GM23338 (cell line): ENCODE data around the gene RIOK2. TPM values are rescaled to one million over a fixed set of nuclear protein-coding genes. Genes with fewer than 3 reads are reported as not detected.
A peak's percentile ranks its signal among the peaks of the same experiment; 100 is the strongest.
"Not testable (repeated sequence)": the region's sequence is repeated elsewhere in the genome, so short reads cannot be mapped to it uniquely, and the experiment has no call there.

Source experiments
- ATAC-seq: fragments of 200-7000 bp; cut with Tn5 transposase; 3 replicates; pipeline ENCODE4 v1.9.1; 2020
- DNase-seq: peaks from one replicate; pipeline ENCODE4 v3.0.0-alpha.2; 2015; ENCODE audit warnings: low spot score
- H2AFZ ChIP-seq: fragments of 200-600 bp; sonication (generic); 2 replicates; pipeline ENCODE4 v1.8.0; 2016; ENCODE audit warnings: antibody characterized with exemption, mild to moderate bottlenecking, moderate library complexity
- H3F3A ChIP-seq: fragments of 200-600 bp; sonication (generic); replicated peaks from 2 replicates; pipeline ENCODE4 v1.8.0; 2017; ENCODE audit warnings: antibody characterized with exemption, mixed run types, low read depth
- H3K27ac ChIP-seq: fragments of 200-600 bp; sonication (generic); 2 replicates; pipeline ENCODE4 v1.6.1; 2016; ENCODE audit warnings: low read depth
- H3K27me3 ChIP-seq: fragments of 200-600 bp; sonication (generic); 2 replicates; pipeline ENCODE4 v1.8.0; 2016; ENCODE audit warnings: mild to moderate bottlenecking, mixed run types, moderate library complexity; ENCODE audit not compliant: insufficient read depth
- H3K36me3 ChIP-seq: fragments of 200-600 bp; sonication (generic); 2 replicates; pipeline ENCODE4 v1.8.0; 2016; ENCODE audit warnings: mild to moderate bottlenecking; ENCODE audit not compliant: insufficient read depth
- H3K4me1 ChIP-seq: fragments of 200-600 bp; sonication (generic); 2 replicates; pipeline ENCODE4 v1.8.0; 2016; ENCODE audit warnings: mild to moderate bottlenecking, moderate library complexity; ENCODE audit not compliant: insufficient read depth
- H3K4me2 ChIP-seq: fragments of 200-600 bp; sonication (generic); 2 replicates; pipeline ENCODE4 v1.7.1; 2017; ENCODE audit warnings: mixed run types
- H3K4me3 ChIP-seq: fragments of 200-600 bp; sonication (generic); 2 replicates; pipeline ENCODE4 v1.6.1; 2016; ENCODE audit warnings: mixed run types
- H3K79me2 ChIP-seq: fragments of 200-600 bp; sonication (generic); replicated peaks from 2 replicates; pipeline ENCODE4 v1.8.0; 2017; ENCODE audit warnings: mild to moderate bottlenecking; ENCODE audit not compliant: insufficient read depth
- H3K9me2 ChIP-seq: fragments of 200-600 bp; sonication (generic); 2 replicates; pipeline ENCODE4 v1.8.0; 2017; ENCODE audit not compliant: insufficient read depth
- H4K20me1 ChIP-seq: fragments of 200-600 bp; sonication (generic); replicated peaks from 2 replicates; pipeline ENCODE4 v1.8.0; 2017; ENCODE audit warnings: mild to moderate bottlenecking; ENCODE audit not compliant: insufficient read depth
- H3K27ac Mint-ChIP-seq: 2 replicates; pipeline ENCODE4 v1.8.0; 2020; ENCODE audit warnings: inconsistent platforms, mild to moderate bottlenecking, moderate library complexity, mixed read lengths
- H3K27me3 Mint-ChIP-seq: 3 replicates; pipeline ENCODE4 v1.8.0; 2022; ENCODE audit warnings: low read depth, mild to moderate bottlenecking, moderate library complexity, mixed read lengths, inconsistent platforms; ENCODE audit not compliant: insufficient read depth, poor library complexity
- H3K36me3 Mint-ChIP-seq: 3 replicates; pipeline ENCODE4 v1.8.0; 2021; ENCODE audit warnings: low read depth, mild to moderate bottlenecking, inconsistent platforms, moderate library complexity, mixed read lengths
- H3K4me1 Mint-ChIP-seq: 3 replicates; pipeline ENCODE4 v1.8.0; 2020; ENCODE audit warnings: mild to moderate bottlenecking, inconsistent platforms, mixed read lengths
- H3K4me3 Mint-ChIP-seq: 3 replicates; pipeline ENCODE4 v1.8.0; 2021; ENCODE audit warnings: moderate library complexity, mild to moderate bottlenecking, inconsistent platforms, mixed read lengths
- H3K9me3 Mint-ChIP-seq: 3 replicates; pipeline ENCODE4 v1.8.0; 2020; ENCODE audit warnings: moderate library complexity, mild to moderate bottlenecking, inconsistent platforms, mixed read lengths
- NANOG ChIP-seq: IDR thresholded peaks from 2 replicates; pipeline ENCODE4 v1.6.1; 2016; ENCODE audit warnings: antibody characterized with exemption, borderline replicate concordance
- POLR2AphosphoS5 ChIP-seq: IDR thresholded peaks from 2 replicates; pipeline ENCODE4 v1.6.1; 2016; ENCODE audit warnings: antibody characterized with exemption, low read depth
- STAT1 ChIP-seq: IDR thresholded peaks from one replicate; pipeline ENCODE4 v1.6.1; 2016; ENCODE audit warnings: antibody characterized with exemption; ENCODE audit not compliant: unreplicated experiment
- ZNF114 ChIP-seq: fragments of 250-450 bp; sonication (Bioruptor Pico); IDR thresholded peaks from 2 replicates; pipeline ENCODE4 v1.5.0; 2020; ENCODE audit warnings: mild to moderate bottlenecking, moderate library complexity
- polyA plus RNA-seq: library from polyadenylated mRNA; unstranded; fragments of >200 nt; fragmentation: Nextera tagmentation; extraction: Ambion mirVana; gene quantifications from 2 replicates; pipeline ENCODE4 v1.2.1, GENCODE V29; 2016
- total RNA-seq: library from RNA; depleted of rRNA; stranded (reverse); fragments of >200 nt; shearing (Covaris generic); gene quantifications from 2 replicates; pipeline ENCODE4 v1.2.3, GENCODE V29; 2014
- TF ChIP-seq, protein P1 (sequence below): fragments of 250-450 bp; sonication (Bioruptor Pico); IDR thresholded peaks from 2 replicates; pipeline ENCODE4 v1.5.0; 2020; ENCODE audit warnings: mild to moderate bottlenecking, moderate library complexity
- TF ChIP-seq, protein P2 (sequence below), 2 experiments: fragments of 200-600 bp in 1 of 2; sonication (generic) in 1 of 2; conservative IDR thresholded peaks; 2 replicates each; pipeline versions ENCODE4 v1.5.1 to v1.6.1; 2016 to 2017; ENCODE audit warnings: antibody characterized with exemption in 2 of 2, low read depth in 2 of 2, mild to moderate bottlenecking in 2 of 2, moderate library complexity in 1 of 2

Gene RIOK2
- total and polyA plus RNA-seq, 2 experiments from 2014 or later: 22.9 to 47.6 TPM

DNA sequence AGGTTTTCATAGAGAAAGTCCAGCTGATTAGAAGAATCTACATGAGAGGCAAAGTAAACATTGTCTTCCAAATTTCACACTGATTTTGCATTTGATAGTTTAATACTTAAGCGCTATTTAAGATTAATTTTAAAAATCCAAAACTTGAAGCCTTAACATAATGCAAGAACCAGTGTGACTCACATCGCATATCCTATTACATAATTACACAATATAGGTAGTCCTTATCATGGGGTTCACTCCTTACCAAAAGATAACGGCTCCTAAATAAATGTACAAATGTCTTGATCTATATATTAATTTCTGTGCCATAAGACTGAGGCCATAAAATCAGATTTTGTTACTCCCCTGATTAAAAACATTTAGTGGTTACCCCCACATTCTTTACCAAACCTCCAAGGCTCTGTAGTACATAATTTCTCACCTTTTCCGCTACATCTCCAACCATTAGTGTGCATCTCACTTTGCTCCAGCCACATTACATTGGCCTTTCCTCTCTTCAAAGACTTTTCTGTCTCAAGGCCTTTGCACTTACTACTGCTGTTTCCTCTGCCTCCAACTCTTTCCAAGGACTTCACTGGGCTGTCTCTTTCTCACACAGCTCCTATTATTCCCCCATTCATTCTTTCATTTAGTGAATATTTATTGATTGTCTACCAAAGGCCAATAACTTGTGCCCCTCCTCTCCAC is 1.0 kb downstream of the RIOK2 start:
- peaks cover 37% of the 10 kb centered on the region for H3K79me2 ChIP-seq
- peaks cover 44% of the 10 kb centered on the region for H3K36me3 Mint-ChIP-seq
- H3K9me2 ChIP-seq: peaks cover 5% of the 10 kb centered on the region; the same call in 1 of the 2 replicates
- no peak overlapping the region for H3K27ac ChIP-seq
- peak overlapping the region; percentile 97 for H3K4me3 Mint-ChIP-seq
- peaks cover 8% of the 10 kb centered on the region; the same call in 2 of the 3 replicates for H3K9me3 Mint-ChIP-seq
- no peak overlapping the region for H2AFZ ChIP-seq
- peaks cover 20% of the 10 kb centered on the region for H3K36me3 ChIP-seq
- TF ChIP-seq, protein P1, sequence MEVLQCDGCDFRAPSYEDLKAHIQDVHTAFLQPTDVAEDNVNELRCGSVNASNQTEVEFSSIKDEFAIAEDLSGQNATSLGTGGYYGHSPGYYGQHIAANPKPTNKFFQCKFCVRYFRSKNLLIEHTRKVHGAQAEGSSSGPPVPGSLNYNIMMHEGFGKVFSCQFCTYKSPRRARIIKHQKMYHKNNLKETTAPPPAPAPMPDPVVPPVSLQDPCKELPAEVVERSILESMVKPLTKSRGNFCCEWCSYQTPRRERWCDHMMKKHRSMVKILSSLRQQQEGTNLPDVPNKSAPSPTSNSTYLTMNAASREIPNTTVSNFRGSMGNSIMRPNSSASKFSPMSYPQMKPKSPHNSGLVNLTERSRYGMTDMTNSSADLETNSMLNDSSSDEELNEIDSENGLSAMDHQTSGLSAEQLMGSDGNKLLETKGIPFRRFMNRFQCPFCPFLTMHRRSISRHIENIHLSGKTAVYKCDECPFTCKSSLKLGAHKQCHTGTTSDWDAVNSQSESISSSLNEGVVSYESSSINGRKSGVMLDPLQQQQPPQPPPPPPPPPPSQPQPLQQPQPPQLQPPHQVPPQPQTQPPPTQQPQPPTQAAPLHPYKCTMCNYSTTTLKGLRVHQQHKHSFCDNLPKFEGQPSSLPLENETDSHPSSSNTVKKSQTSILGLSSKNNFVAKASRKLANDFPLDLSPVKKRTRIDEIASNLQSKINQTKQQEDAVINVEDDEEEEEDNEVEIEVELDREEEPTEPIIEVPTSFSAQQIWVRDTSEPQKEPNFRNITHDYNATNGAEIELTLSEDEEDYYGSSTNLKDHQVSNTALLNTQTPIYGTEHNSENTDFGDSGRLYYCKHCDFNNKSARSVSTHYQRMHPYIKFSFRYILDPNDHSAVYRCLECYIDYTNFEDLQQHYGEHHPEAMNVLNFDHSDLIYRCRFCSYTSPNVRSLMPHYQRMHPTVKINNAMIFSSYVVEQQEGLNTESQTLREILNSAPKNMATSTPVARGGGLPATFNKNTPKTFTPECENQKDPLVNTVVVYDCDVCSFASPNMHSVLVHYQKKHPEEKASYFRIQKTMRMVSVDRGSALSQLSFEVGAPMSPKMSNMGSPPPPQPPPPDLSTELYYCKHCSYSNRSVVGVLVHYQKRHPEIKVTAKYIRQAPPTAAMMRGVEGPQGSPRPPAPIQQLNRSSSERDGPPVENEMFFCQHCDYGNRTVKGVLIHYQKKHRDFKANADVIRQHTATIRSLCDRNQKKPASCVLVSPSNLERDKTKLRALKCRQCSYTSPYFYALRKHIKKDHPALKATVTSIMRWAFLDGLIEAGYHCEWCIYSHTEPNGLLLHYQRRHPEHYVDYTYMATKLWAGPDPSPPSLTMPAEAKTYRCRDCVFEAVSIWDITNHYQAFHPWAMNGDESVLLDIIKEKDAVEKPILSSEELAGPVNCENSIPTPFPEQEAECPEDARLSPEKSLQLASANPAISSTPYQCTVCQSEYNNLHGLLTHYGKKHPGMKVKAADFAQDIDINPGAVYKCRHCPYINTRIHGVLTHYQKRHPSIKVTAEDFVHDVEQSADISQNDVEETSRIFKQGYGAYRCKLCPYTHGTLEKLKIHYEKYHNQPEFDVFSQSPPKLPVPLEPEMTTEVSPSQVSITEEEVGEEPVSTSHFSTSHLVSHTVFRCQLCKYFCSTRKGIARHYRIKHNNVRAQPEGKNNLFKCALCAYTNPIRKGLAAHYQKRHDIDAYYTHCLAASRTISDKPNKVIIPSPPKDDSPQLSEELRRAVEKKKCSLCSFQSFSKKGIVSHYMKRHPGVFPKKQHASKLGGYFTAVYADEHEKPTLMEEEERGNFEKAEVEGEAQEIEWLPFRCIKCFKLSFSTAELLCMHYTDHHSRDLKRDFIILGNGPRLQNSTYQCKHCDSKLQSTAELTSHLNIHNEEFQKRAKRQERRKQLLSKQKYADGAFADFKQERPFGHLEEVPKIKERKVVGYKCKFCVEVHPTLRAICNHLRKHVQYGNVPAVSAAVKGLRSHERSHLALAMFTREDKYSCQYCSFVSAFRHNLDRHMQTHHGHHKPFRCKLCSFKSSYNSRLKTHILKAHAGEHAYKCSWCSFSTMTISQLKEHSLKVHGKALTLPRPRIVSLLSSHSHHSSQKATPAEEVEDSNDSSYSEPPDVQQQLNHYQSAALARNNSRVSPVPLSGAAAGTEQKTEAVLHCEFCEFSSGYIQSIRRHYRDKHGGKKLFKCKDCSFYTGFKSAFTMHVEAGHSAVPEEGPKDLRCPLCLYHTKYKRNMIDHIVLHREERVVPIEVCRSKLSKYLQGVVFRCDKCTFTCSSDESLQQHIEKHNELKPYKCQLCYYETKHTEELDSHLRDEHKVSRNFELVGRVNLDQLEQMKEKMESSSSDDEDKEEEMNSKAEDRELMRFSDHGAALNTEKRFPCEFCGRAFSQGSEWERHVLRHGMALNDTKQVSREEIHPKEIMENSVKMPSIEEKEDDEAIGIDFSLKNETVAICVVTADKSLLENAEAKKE (CRISPR knock-in tag): no peak
- TF ChIP-seq NANOG (no peak), STAT1 (no peak), POLR2AphosphoS5 (no peak), ZNF114 (CRISPR knock-in tag) (no peak)
- TF ChIP-seq, protein P2, sequence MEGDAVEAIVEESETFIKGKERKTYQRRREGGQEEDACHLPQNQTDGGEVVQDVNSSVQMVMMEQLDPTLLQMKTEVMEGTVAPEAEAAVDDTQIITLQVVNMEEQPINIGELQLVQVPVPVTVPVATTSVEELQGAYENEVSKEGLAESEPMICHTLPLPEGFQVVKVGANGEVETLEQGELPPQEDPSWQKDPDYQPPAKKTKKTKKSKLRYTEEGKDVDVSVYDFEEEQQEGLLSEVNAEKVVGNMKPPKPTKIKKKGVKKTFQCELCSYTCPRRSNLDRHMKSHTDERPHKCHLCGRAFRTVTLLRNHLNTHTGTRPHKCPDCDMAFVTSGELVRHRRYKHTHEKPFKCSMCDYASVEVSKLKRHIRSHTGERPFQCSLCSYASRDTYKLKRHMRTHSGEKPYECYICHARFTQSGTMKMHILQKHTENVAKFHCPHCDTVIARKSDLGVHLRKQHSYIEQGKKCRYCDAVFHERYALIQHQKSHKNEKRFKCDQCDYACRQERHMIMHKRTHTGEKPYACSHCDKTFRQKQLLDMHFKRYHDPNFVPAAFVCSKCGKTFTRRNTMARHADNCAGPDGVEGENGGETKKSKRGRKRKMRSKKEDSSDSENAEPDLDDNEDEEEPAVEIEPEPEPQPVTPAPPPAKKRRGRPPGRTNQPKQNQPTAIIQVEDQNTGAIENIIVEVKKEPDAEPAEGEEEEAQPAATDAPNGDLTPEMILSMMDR (conservative IDR thresholded peaks at IDR 0.05; ENCODE audit: low read depth in 2 of 2): no peak
- H3K4me1 ChIP-seq: peaks cover 4% of the 10 kb centered on the region; the same call in 1 of the 2 replicates
- H3K4me1 Mint-ChIP-seq: peaks cover 11% of the 10 kb centered on the region
- no peak for DNase-seq
- H3K27me3 Mint-ChIP-seq: peaks cover 11% of the 10 kb centered on the region
- H3K27me3 ChIP-seq: peaks cover 9% of the 10 kb centered on the region
- no peaks in the 10 kb centered on the region for H3F3A ChIP-seq
- peak overlapping the region; percentile 89 for H3K4me2 ChIP-seq
- H3K27ac Mint-ChIP-seq: peak overlapping the region; percentile 100
- no peaks in the 10 kb centered on the region for H4K20me1 ChIP-seq
- ATAC-seq: no peak
- H3K4me3 ChIP-seq: peak overlapping the region; percentile 68

DNA sequence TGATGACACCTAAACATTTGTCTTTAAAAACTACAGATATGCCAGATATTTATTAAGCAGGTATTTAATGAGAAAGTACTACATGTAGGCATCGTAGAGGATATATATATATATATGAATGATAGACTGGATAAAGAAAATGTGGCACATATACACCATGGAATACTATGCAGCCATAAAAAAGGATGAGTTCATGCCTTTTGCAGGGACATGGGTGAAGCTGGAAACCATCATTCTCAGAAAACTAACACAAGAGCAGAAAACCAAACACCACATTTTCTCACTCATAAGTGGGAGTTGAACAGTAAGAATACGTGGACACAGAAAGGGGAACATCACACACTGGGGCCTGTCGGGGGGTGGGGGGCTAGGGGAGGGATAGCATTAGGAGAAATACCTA is 3.6 kb downstream of the RIOK2 start:
- not testable (repeated sequence) for H3K27me3 Mint-ChIP-seq, H3K27me3 ChIP-seq, H3K4me2 ChIP-seq, H3K27ac Mint-ChIP-seq, H3K4me3 Mint-ChIP-seq, H3K4me1 ChIP-seq, H3K9me2 ChIP-seq, H2AFZ ChIP-seq, ATAC-seq, H3F3A ChIP-seq, H3K27ac ChIP-seq, H3K4me3 ChIP-seq, DNase-seq, H4K20me1 ChIP-seq, H3K9me3 Mint-ChIP-seq
- Histone ChIP-seq H3K36me3 (peaks cover 41% of the 10 kb centered on the region), H3K79me2 (peaks cover 37% of the 10 kb centered on the region)
- Mint-ChIP-seq H3K4me1 (peaks cover 11% of the 10 kb centered on the region), H3K36me3 (peaks cover 57% of the 10 kb centered on the region)
